ENCODE results near the gene PWWP2B.
"Not testable (repeated sequence)": the region's sequence is repeated elsewhere in the genome, so short reads cannot be mapped to it uniquely, and the experiment has no call there.

Gene PWWP2B

GRCh38 chr10:132436096-132436495 is 39.1 kb downstream of the PWWP2B start:
- DNase-seq: not testable (repeated sequence)

- DNase-seq: no peak
Observed at GRCh38 chr10:132436861-132437410, 39.9 kb downstream of the PWWP2B start.

DNA sequence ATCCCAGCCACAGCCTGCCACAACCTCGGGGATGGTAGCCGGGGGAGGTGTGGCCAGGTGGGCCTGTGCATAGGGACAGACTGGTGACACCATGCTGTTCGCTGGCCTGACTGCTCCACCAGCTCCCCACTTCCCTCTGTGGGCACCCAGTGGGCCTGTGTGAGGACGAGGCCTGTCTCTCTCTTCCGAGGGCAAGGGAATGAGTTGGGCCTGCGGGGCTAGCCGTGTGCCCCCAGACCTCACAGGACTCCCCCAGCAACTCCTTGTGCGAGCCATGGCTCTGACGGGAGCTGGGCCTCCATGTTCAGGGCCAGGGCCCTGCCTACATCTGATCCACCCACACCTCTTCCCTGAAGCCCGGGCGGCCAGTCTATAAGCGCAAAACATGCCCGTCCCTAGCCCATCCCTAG is 40.5 kb downstream of the PWWP2B start:
- DNase-seq: no peak

GRCh38 chr10:132438091-132439024 is 41.4 kb downstream of the PWWP2B start:
- no peak for DNase-seq

GRCh38 chr10:132439025-132439388 is 42.0 kb downstream of the PWWP2B start:
- no peak for DNase-seq

GRCh38 chr10:132439424-132440163 is 42.6 kb downstream of the PWWP2B start:
- DNase-seq: no peak

GRCh38 chr10:132440791-132441565 is 44.0 kb downstream of the PWWP2B start:
- no peak for DNase-seq

- no peak for DNase-seq
Observed at GRCh38 chr10:132441818-132442524, 45.0 kb downstream of the PWWP2B start.

DNA sequence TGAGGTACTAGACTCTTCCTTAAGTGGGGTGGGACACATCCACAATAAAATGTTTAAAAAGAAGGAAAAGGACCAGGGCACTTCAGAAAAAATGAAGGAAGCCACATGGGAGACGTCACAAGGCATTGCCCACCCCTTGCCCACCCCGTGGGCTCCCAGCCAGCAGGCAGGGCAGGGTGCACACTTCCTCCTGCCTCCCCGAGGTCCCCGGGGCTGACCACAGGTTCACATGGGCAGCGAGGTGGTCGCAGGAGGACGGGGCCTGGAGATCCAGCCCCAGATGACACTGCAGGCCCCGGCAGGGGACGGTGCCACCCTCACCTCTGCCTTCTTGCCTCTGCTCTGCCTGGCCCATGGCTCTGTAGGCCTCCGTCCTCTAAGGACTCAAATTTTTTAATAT is 45.6 kb downstream of the PWWP2B start:
- DNase-seq: no peak

DNA sequence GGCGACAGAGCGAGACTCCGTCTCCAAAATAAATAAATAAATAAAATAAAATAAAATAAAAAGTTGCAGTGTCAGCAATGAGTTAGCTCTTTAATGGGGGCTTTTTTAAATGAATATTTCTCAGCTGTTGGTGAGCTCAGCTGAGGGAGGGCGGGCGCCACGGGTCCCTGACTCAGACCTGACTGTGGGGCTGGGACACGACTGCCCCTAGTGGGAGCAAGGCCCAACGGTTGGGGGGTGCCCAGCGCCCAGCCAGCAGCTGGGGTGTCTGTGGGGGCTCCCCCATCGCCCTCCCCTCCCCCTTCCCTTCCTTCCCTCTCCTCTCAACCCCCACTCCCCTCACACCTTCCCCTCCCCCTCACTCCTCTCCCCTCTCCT is 46.6 kb downstream of the PWWP2B start:
- no peak for DNase-seq

DNA sequence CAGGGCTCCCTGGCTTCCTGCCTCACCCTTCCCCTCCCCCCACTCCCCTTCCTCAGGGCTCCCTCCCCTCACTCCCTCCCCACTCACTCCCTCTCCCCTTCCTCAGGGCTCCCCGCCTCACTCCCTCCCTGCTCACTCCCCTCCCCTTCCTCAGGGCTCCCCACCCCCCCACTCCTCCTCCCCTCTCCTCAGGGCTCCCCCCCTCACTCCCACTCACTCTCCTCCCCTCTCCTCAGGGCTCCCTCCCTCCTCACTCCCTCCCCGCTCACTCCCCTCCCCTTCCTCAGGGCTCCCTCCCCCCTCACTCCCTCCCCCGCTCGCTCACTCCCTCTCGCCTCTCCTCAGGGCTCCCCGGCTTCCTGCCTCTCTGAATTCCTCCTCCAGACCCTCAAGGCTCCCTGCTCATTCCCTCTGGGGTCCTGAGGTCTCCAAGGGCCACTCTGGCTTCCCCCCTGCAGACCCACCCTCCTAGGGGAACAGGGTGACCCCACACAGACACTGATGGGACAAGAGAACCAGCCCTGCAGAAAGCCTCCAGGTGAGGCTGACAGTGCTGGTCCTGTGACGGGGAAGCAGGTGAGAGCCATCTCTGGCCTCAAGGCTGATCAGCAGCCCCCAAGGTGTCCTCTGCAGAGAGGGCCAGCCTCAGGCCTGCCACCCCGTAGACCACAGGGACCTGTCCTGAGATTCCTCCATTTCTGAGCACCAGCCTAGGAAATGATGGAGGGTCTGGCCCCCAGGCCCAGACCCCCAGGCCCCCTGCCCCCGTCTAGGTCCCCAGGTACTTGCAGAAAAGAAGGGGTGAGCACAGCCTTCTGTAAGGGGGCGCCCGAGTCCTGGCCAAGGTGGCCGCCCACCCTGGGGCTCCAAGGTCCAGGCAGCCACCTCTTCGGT is 47.2 kb downstream of the PWWP2B start:
- DNase-seq: no peak

- peak; percentile 32 for DNase-seq
Observed at GRCh38 chr10:132444877-132445351, 47.9 kb downstream of the PWWP2B start.

GRCh38 chr10:132445516-132446194 is 48.7 kb downstream of the PWWP2B start:
- no peak for DNase-seq

DNA sequence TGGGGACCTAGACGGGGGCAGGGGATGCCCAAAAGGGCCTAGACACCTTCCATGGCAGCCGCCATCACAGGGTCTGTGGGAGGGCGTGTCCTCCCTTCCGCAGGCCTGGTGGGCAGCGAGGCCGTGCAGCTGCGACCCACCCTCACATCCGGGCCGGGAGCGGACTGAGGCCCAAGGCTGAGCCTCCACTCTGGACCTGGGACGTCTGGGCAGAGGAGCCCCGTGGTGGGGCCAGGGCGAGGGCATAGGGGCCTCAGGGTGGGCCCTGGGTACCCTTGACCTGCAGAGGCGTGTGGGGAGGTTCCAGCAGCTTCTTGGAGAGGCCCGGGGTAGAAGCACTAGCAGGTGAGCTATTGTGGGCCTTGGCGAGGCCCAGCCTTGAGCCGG is 49.2 kb downstream of the PWWP2B start:
- DNase-seq: no peak

DNA sequence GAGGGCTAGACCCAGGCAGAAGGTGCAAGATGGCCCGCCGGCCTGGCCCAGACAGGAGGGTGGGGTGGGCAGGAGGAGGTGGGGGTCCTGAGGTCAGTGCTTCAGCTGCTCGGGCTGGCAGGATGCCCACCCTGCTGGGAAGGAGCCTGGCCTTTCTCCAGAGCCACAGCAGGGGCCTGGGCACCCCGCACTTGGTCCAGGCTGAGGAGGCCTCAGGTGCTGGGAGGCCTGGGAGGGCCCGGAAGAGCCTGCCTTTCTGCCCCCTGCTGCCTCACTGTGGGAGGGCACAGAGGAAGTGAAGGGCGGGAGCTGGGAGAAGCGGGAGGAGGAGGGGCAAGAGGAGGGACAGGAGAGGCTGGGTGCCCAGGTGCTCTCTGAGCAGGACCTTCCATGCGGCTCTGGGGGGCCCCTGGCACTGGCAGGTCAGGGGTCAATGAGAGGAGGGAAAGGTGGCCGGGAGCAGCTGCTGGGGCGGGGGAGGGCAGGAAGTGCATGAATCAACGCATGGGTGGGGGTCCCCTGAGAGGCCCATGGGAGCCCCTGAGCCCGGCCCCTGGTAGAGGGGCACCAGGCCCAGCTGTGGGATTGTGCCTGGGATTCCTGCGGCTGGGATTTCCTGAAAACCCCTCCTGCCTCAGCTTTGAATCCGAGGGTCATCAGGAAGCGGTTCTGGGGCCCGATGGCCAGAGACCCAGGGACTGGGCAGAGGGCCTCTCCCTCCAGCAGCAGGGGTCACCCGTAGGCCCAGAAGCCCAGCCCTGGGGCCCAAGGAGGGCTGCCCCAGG is 49.9 kb downstream of the PWWP2B start:
- peak; percentile 4 for DNase-seq

GRCh38 chr10:132447446-132448247 is 50.6 kb downstream of the PWWP2B start:
- no peak for DNase-seq

GRCh38 chr10:132448248-132448731 is 51.3 kb downstream of the PWWP2B start:
- no peak for DNase-seq

GRCh38 chr10:132449051-132449810 is 52.2 kb downstream of the PWWP2B start:
- no peak for DNase-seq

Measured in SIG-M5 (cell line).